HCT116 (cell line): ENCODE measurements around the gene SORCS2. TPM values are rescaled to one million over a fixed set of nuclear protein-coding genes. Genes with fewer than 3 reads are reported as not detected.

Experiments used
- ATAC-seq: fragments of 200-7000 bp; cut with Tn5 transposase; 2 replicates; pipeline ENCODE4 v1.9.1; 2020; ENCODE audit warnings: mild to moderate bottlenecking, moderate library complexity
- BruUV-seq: library from RNA; stranded (reverse); fragments of 400-500 nt; replicated peaks from 2 replicates; lab custom pipeline; 2021; lab: Mats Ljungman, UMichigan
- CTCF ChIA-PET: fragments of 300-600 bp; sonication (Branson Sonifier 250); formaldehyde crosslinking; loops from one replicate; lab custom pipeline; 2021; ENCODE audit warnings: antibody characterized with exemption; lab: Charles Lee
- POLR2A ChIA-PET: fragments of 300-600, 350-600 bp; sonication (Branson Sonifier 250); formaldehyde crosslinking; loops from one replicate; lab custom pipeline; 2021; ENCODE audit warnings: antibody characterized with exemption; lab: Charles Lee
- RAD21 ChIA-PET, 2 experiments: fragments of 300-600 bp; sonication (Branson Sonifier 250); formaldehyde crosslinking; loops; one replicate each; lab custom pipeline; 2023; ENCODE audit warnings: low total read pairs in 2 of 2; ENCODE audit not compliant: uncharacterized antibody in 2 of 2, unreplicated experiment in 2 of 2, low non-redundant PET in 1 of 2; lab: Charles Lee
- DNase-seq: peaks from one replicate; pipeline ENCODE4 v3.0.0-alpha.2; 2010; ENCODE audit warnings: low read depth, low spot score
- H2AFZ ChIP-seq: fragments of 200-600 bp; shearing (Covaris generic), sonication (generic); 2 replicates; pipeline ENCODE4 v1.6.1; 2017; ENCODE audit warnings: low read depth, mixed run types, mixed read lengths, antibody characterized with exemption, low read length; ENCODE audit not compliant: poor library complexity, severe bottlenecking
- H3K27ac ChIP-seq: 2 replicates; pipeline ENCODE4 v1.5.1; 2012; ENCODE audit warnings: low read depth, low read length
- H3K27me3 ChIP-seq: fragments of 200-600 bp; sonication (generic); 2 replicates; pipeline ENCODE4 v1.6.1; 2016; ENCODE audit warnings: mixed run types, low read length, mixed read lengths; ENCODE audit not compliant: insufficient read depth
- H3K36me3 ChIP-seq, 2 experiments: fragments of 200-500 bp in 1 of 2; fragments of 200-600 bp in 1 of 2; sonication (Bioruptor generic) in 1 of 2; sonication (generic) in 1 of 2; 2 replicates each; pipeline versions ENCODE4 v1.5.1 to v1.6.1; 2014 to 2016; ENCODE audit warnings: low read length in 2 of 2, inconsistent platforms in 1 of 2, mixed read lengths in 1 of 2, mixed run types in 1 of 2; ENCODE audit not compliant: insufficient read depth in 2 of 2, control insufficient read depth in 1 of 2
- H3K4me1 ChIP-seq, 2 experiments: fragments of 200-600 bp in 1 of 2; sonication (generic) in 1 of 2; 2 replicates each; pipeline versions ENCODE4 v1.5.1 to v1.6.1; 2012 to 2017; ENCODE audit warnings: low read length in 2 of 2, inconsistent platforms in 1 of 2, mild to moderate bottlenecking in 1 of 2, mixed read lengths in 1 of 2, mixed run types in 1 of 2, moderate library complexity in 1 of 2; ENCODE audit not compliant: insufficient read depth in 2 of 2, control insufficient read depth in 1 of 2
- H3K4me2 ChIP-seq: fragments of 200-600 bp; sonication (generic); 2 replicates; pipeline ENCODE4 v1.6.1; 2017; ENCODE audit warnings: mixed run types, low read length, mixed read lengths
- H3K4me3 ChIP-seq, 2 experiments: fragments of 200-600 bp in 1 of 2; sonication (generic) in 1 of 2; replicated peaks in 1 of 2; 2 replicates each; pipeline ENCODE4 v1.5.1; 2011 to 2016; ENCODE audit warnings: low read length in 2 of 2, control low read depth in 1 of 2, low read depth in 1 of 2, mild to moderate bottlenecking in 1 of 2, mixed read lengths in 1 of 2, mixed run types in 1 of 2
- H3K79me2 ChIP-seq: fragments of 200-600 bp; sonication (generic); 2 replicates; pipeline ENCODE4 v1.6.1; 2017; ENCODE audit warnings: mild to moderate bottlenecking, mixed run types, low read length, moderate library complexity, mixed read lengths; ENCODE audit not compliant: insufficient read depth
- H3K9ac ChIP-seq: fragments of 200-600 bp; sonication (generic); 2 replicates; pipeline ENCODE4 v1.6.1; 2016; ENCODE audit warnings: low read length, mixed read lengths
- H3K9me2 ChIP-seq: fragments of 200-600 bp; sonication (generic), shearing (Covaris generic); 2 replicates; pipeline ENCODE4 v1.6.1; 2017; ENCODE audit warnings: mixed run types, mild to moderate bottlenecking, moderate library complexity; ENCODE audit not compliant: insufficient read depth
- H3K9me3 ChIP-seq, 2 experiments: fragments of 200-500 bp in 1 of 2; fragments of 200-600 bp in 1 of 2; sonication (Bioruptor generic) in 1 of 2; sonication (generic) in 1 of 2; 2 replicates each; pipeline ENCODE4 v1.6.1; 2014 to 2017; ENCODE audit warnings: low read length in 2 of 2, mixed read lengths in 2 of 2, inconsistent platforms in 1 of 2, low read depth in 1 of 2, mild to moderate bottlenecking in 1 of 2, mixed run types in 1 of 2, moderate library complexity in 1 of 2; ENCODE audit not compliant: control insufficient read depth in 1 of 2, insufficient read depth in 1 of 2
- H4K20me1 ChIP-seq: fragments of 200-600 bp; sonication (generic), shearing (Covaris generic); 2 replicates; pipeline ENCODE4 v1.6.1; 2017; ENCODE audit warnings: mixed run types, mild to moderate bottlenecking, moderate library complexity; ENCODE audit not compliant: insufficient read depth
- ATF3 ChIP-seq: IDR thresholded peaks from 2 replicates; pipeline ENCODE4 v1.6.1; 2012
- EGR1 ChIP-seq: IDR thresholded peaks from 2 replicates; pipeline ENCODE4 v1.6.1; 2012; ENCODE audit warnings: low read depth
- EZH2 ChIP-seq: fragments of 200-600 bp; sonication (generic); IDR thresholded peaks from 2 replicates; pipeline ENCODE4 v1.6.1; 2017; ENCODE audit warnings: antibody characterized with exemption, mixed run types
- EZH2phosphoT487 ChIP-seq: fragments of 200-600 bp; IDR thresholded peaks from 2 replicates; pipeline ENCODE4 v1.6.1; 2018; ENCODE audit warnings: antibody characterized with exemption, borderline replicate concordance
- JUND ChIP-seq: IDR thresholded peaks from 2 replicates; pipeline ENCODE4 v1.6.1; 2012
- MAX ChIP-seq: IDR thresholded peaks from 2 replicates; pipeline ENCODE4 v1.6.1; 2012
- POLR2A ChIP-seq: IDR thresholded peaks from 2 replicates; pipeline ENCODE4 v1.7.0; 2011; ENCODE audit warnings: borderline replicate concordance; ENCODE audit not compliant: insufficient read depth, insufficient read length; ENCODE audit errors: extremely low read depth
- POLR2AphosphoS5 ChIP-seq: IDR thresholded peaks from 2 replicates; pipeline ENCODE4 v1.6.1; 2011; ENCODE audit warnings: mild to moderate bottlenecking, low read depth, low read length, moderate library complexity
- RAD21 ChIP-seq: IDR thresholded peaks from 2 replicates; pipeline ENCODE4 v1.6.1; 2012; ENCODE audit warnings: low read depth, mild to moderate bottlenecking
- REST ChIP-seq: IDR thresholded peaks from 2 replicates; pipeline ENCODE4 v1.6.1; 2012; ENCODE audit warnings: low read depth
- SIN3A ChIP-seq: IDR thresholded peaks from 2 replicates; pipeline ENCODE4 v1.6.1; 2012; ENCODE audit warnings: low read depth
- SRF ChIP-seq: IDR thresholded peaks from 2 replicates; pipeline ENCODE4 v1.6.1; 2012; ENCODE audit warnings: low read depth
- TCF7L2 ChIP-seq: IDR thresholded peaks from 2 replicates; pipeline ENCODE4 v1.7.0; 2011; ENCODE audit warnings: borderline replicate concordance, inconsistent platforms; ENCODE audit not compliant: insufficient read depth, insufficient read length; ENCODE audit errors: extremely low read depth
- ZFX ChIP-seq: fragments of 450-650 bp; IDR thresholded peaks from 2 replicates; pipeline ENCODE4 v1.6.1; 2017
- intact Hi-C: fragments of 100-400 bp; cut with micrococcal nuclease; formaldehyde crosslinking; loops from 2 replicates; pipeline ENCODE4 v1.10.0; 2022
- total RNA-seq: library from RNA; stranded (reverse); gene quantifications from one replicate; pipeline ENCODE4 v1.2.1, GENCODE V29; 2021; ENCODE audit not compliant: unreplicated experiment
- TF ChIP-seq, protein P1 (sequence below): IDR thresholded peaks from 2 replicates; pipeline ENCODE4 v1.6.1; 2011; ENCODE audit warnings: mild to moderate bottlenecking, low read length, moderate library complexity; ENCODE audit not compliant: insufficient replicate concordance; ENCODE audit errors: extremely low read depth
- TF ChIP-seq, protein P2 (sequence below), 3 experiments: fragments of 200-600 bp in 1 of 3; sonication (generic) in 1 of 3; IDR thresholded peaks in 2 of 3; conservative IDR thresholded peaks in 1 of 3; 2 replicates each; pipeline ENCODE4 v1.5.1; 2012 to 2017; ENCODE audit warnings: low read depth in 2 of 3, low read length in 2 of 3, antibody characterized with exemption in 1 of 3, borderline replicate concordance in 1 of 3, control low read depth in 1 of 3, mild to moderate bottlenecking in 1 of 3, mixed read lengths in 1 of 3, mixed run types in 1 of 3, moderate library complexity in 1 of 3; ENCODE audit not compliant: insufficient read depth in 1 of 3

The SORCS2 gene
- total RNA-seq, 1 experiment from 2014 or later, result 0.37 TPM

- DNase-seq (no peak), ATAC-seq (no peak)
- no peak overlapping the region for H3K9ac ChIP-seq
- intact Hi-C loops, result no loop called here
- no peaks in the 10 kb centered on the region for H3K36me3 ChIP-seq
- H3K9me3 ChIP-seq, result no peaks in the 10 kb centered on the region
- no peak overlapping the region for H3K27ac ChIP-seq
- TF ChIP-seq, protein P1, sequence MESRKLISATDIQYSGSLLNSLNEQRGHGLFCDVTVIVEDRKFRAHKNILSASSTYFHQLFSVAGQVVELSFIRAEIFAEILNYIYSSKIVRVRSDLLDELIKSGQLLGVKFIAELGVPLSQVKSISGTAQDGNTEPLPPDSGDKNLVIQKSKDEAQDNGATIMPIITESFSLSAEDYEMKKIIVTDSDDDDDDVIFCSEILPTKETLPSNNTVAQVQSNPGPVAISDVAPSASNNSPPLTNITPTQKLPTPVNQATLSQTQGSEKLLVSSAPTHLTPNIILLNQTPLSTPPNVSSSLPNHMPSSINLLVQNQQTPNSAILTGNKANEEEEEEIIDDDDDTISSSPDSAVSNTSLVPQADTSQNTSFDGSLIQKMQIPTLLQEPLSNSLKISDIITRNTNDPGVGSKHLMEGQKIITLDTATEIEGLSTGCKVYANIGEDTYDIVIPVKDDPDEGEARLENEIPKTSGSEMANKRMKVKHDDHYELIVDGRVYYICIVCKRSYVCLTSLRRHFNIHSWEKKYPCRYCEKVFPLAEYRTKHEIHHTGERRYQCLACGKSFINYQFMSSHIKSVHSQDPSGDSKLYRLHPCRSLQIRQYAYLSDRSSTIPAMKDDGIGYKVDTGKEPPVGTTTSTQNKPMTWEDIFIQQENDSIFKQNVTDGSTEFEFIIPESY, result no peak
- TF ChIP-seq EGR1, result no peak
- TF ChIP-seq SIN3A, result no peak
- no peak for TF ChIP-seq REST
- TF ChIP-seq POLR2A, result no peak
- no peak for TF ChIP-seq RAD21
- no peak for TF ChIP-seq JUND
- TF ChIP-seq MAX, result no peak
- TF ChIP-seq EZH2, result no peak
- TF ChIP-seq SRF, result no peak
- TF ChIP-seq POLR2AphosphoS5, result no peak
- TF ChIP-seq ATF3, result no peak
- TF ChIP-seq TCF7L2, result no peak
- no peak for TF ChIP-seq EZH2phosphoT487
- TF ChIP-seq, protein P2, sequence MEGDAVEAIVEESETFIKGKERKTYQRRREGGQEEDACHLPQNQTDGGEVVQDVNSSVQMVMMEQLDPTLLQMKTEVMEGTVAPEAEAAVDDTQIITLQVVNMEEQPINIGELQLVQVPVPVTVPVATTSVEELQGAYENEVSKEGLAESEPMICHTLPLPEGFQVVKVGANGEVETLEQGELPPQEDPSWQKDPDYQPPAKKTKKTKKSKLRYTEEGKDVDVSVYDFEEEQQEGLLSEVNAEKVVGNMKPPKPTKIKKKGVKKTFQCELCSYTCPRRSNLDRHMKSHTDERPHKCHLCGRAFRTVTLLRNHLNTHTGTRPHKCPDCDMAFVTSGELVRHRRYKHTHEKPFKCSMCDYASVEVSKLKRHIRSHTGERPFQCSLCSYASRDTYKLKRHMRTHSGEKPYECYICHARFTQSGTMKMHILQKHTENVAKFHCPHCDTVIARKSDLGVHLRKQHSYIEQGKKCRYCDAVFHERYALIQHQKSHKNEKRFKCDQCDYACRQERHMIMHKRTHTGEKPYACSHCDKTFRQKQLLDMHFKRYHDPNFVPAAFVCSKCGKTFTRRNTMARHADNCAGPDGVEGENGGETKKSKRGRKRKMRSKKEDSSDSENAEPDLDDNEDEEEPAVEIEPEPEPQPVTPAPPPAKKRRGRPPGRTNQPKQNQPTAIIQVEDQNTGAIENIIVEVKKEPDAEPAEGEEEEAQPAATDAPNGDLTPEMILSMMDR (IDR thresholded peaks at IDR 0.05 in 2 of 3, conservative IDR thresholded peaks at IDR 0.05 in 1 of 3; ENCODE audit: borderline replicate concordance in 1 of 3, insufficient read depth in 1 of 3, low read depth in 2 of 3, low read length in 2 of 3), result no peak
- TF ChIP-seq ZFX, result no peak
- TF ChIP-seq, all 23 proteins: peak for 0
- no peaks in the 10 kb centered on the region for H3K9me2 ChIP-seq
- RAD21 ChIA-PET, result no interaction called here
- POLR2A ChIA-PET, result no interaction called here
- no peak overlapping the region for H3K4me3 ChIP-seq
- CTCF ChIA-PET, result no interaction called here
- no peaks in the 10 kb centered on the region for H3K27me3 ChIP-seq
- H2AFZ ChIP-seq, result no peak overlapping the region
- no peak overlapping the region for H3K4me2 ChIP-seq
- H3K79me2 ChIP-seq, result no peaks in the 10 kb centered on the region
- H3K4me1 ChIP-seq, result peaks cover 13 to 33% of the 10 kb centered on the region in 2 experiments
- no peaks in the 10 kb centered on the region for H4K20me1 ChIP-seq
- BruUV-seq, result no TSS peak
These were observed 139.3 kb downstream of the SORCS2 start for GRCh38 chr4:7331682-7332000.
